ENCODE measurements around the gene CAD. TPM values are rescaled to one million over a fixed set of nuclear protein-coding genes. Genes with fewer than 3 reads are reported as not detected.

The CAD gene
- total RNA-seq, 4 donors from 2014 or later = 9.0 to 28.8 (median 17.4) TPM

- DNase-seq (ENCODE audit: low spot score in 2 of 2) = no peak
- intact Hi-C loops (cut with DNase I; ENCODE audit: low total_unique reads) = no loop called here
- TF ChIP-seq POLR2A (IDR thresholded peaks at IDR 0.05) (no peak), CTCF (IDR thresholded peaks at IDR 0.05) (no peak)
- WGBS, 2 donors = 85 to 87% methylated on average over 2 of the region's 2 CpGs
- no peak overlapping the region for H3K4me3 ChIP-seq (ENCODE audit: low read depth, poor library complexity, severe bottlenecking)
These were observed 1.9 kb downstream of the CAD start for GRCh38 chr2:27219091-27219490.

GRCh38 chr2:27220091-27220490 lies 2.9 kb downstream of the CAD start:
- H3K4me3 ChIP-seq (ENCODE audit: low read depth, poor library complexity, severe bottlenecking) = no peak overlapping the region
- WGBS, 2 donors = 91 to 98% methylated on average over 7 of the region's 7 CpGs
- intact Hi-C loops (cut with DNase I; ENCODE audit: low total_unique reads) = no loop called here
- DNase-seq (ENCODE audit: low spot score in 2 of 2) = no peak
- TF ChIP-seq CTCF (IDR thresholded peaks at IDR 0.05) (no peak), POLR2A (IDR thresholded peaks at IDR 0.05) (no peak)

GRCh38 chr2:27221166-27221565 lies 4.0 kb downstream of the CAD start:
- no peak for TF ChIP-seq CTCF (IDR thresholded peaks at IDR 0.05)
- no peak for TF ChIP-seq POLR2A (IDR thresholded peaks at IDR 0.05)
- WGBS, 2 donors = 59 to 69% methylated on average over 3 of the region's 3 CpGs
- DNase-seq (ENCODE audit: low spot score in 2 of 2) = no peak
- intact Hi-C loops (cut with DNase I; ENCODE audit: low total_unique reads) = no loop called here
- H3K4me3 ChIP-seq (ENCODE audit: low read depth, poor library complexity, severe bottlenecking) = no peak overlapping the region

- no peak for TF ChIP-seq CTCF (IDR thresholded peaks at IDR 0.05)
- TF ChIP-seq POLR2A (IDR thresholded peaks at IDR 0.05) = no peak
- WGBS, 2 donors = 93 to 94% methylated on average over 5 of the region's 5 CpGs
These were observed 5.2 kb downstream of the CAD start for GRCh38 chr2:27222407-27222806.

GRCh38 chr2:27223416-27223815 lies 6.2 kb downstream of the CAD start:
- no peak for DNase-seq (ENCODE audit: low spot score in 2 of 2)
- 94 to 96% methylated on average over 6 of the region's 6 CpGs for WGBS, 2 donors
- intact Hi-C loops (cut with DNase I; ENCODE audit: low total_unique reads) = no loop called here
- TF ChIP-seq CTCF (IDR thresholded peaks at IDR 0.05) (no peak), POLR2A (IDR thresholded peaks at IDR 0.05) (no peak)
- no peak overlapping the region for H3K4me3 ChIP-seq (ENCODE audit: low read depth, poor library complexity, severe bottlenecking)

More at GRCh38 chr2:27222407-27222806, 5.2 kb downstream of the CAD start:
- intact Hi-C loops (cut with DNase I; ENCODE audit: low total_unique reads) = no loop called here
- no peak overlapping the region for H3K4me3 ChIP-seq (ENCODE audit: low read depth, poor library complexity, severe bottlenecking)
- DNase-seq (ENCODE audit: low spot score in 2 of 2) = no peak

DNA sequence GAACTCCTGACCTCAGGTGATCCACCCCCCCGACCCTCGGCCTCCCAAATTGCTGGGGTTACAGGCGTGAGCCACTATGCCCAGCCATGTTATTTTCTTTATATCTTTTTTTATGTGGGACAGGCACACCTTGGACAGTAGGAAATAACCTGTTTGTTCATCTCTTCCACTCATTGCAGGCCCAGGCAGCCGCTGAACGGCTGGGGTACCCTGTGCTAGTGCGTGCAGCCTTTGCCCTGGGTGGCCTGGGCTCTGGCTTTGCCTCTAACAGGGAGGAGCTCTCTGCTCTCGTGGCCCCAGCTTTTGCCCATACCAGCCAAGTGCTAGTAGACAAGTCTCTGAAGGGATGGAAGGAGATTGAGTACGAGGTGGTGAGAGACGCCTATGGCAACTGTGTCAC lies 8.4 kb downstream of the CAD start:
- intact Hi-C loops (cut with DNase I; ENCODE audit: low total_unique reads) = no loop called here
- 92 to 93% methylated on average over 9 of the region's 9 CpGs for WGBS, 2 donors
- no peak for DNase-seq (ENCODE audit: low spot score in 2 of 2)
- no peak overlapping the region for H3K4me3 ChIP-seq (ENCODE audit: low read depth, poor library complexity, severe bottlenecking)
- TF ChIP-seq POLR2A (IDR thresholded peaks at IDR 0.05) (no peak), CTCF (IDR thresholded peaks at IDR 0.05) (no peak)

Measured in lower leg skin (tissue), 4 donors.